Ascending aorta (tissue), 2 donors: ENCODE measurements around the gene SSH2. TPM values are rescaled to one million over a fixed set of nuclear protein-coding genes. Genes with fewer than 3 reads are reported as not detected.

ENCODE experiments used
- DNase-seq, 2 donors: peaks; one replicate each; pipeline ENCODE4 v3.0.0-alpha.2; 2019; ENCODE audit warnings: low spot score in 2 of 2
- H3K27ac ChIP-seq, 2 donors: fragments of 200-600 bp; sonication (generic); one replicate each; pipeline ENCODE4 v1.5.1; 2016 to 2017; ENCODE audit warnings: mild to moderate bottlenecking in 1 of 2
- H3K27me3 ChIP-seq: fragments of 200-600 bp; sonication (generic); one replicate; pipeline ENCODE4 v1.5.1; 2017
- H3K36me3 ChIP-seq, 2 donors: fragments of 200-600 bp; sonication (generic); one replicate each; pipeline ENCODE4 v1.5.1; 2016
- H3K4me1 ChIP-seq, 2 donors: fragments of 200-600 bp; sonication (generic); one replicate each; pipeline ENCODE4 v1.5.1; 2016 to 2017; ENCODE audit warnings: mild to moderate bottlenecking in 1 of 2
- H3K4me3 ChIP-seq, 2 donors: fragments of 200-600 bp; sonication (generic); one replicate each; pipeline ENCODE4 v1.5.1; 2016 to 2017; ENCODE audit warnings: mild to moderate bottlenecking in 1 of 2
- H3K9me3 ChIP-seq, 2 donors: fragments of 200-600 bp; sonication (generic); one replicate each; pipeline ENCODE4 v1.5.1; 2016
- intact Hi-C: fragments of 100-400 bp; cut with DNase I; formaldehyde crosslinking; loops from one replicate; pipeline ENCODE4 v1.15.1; 2023
- total RNA-seq: library from RNA; depleted of rRNA; stranded (reverse); fragments of >200 nt; gene quantifications from one replicate; pipeline ENCODE4 v1.1.0, GENCODE V29; 2016
- TF ChIP-seq, protein P1 (sequence below), 3 experiments: fragments of 200-600 bp in 2 of 3; fragments of 450-650 bp in 1 of 3; sonication (generic) in 2 of 3; IDR thresholded peaks; one replicate each; pipeline ENCODE4 v1.5.1; 2016 to 2019; ENCODE audit warnings: antibody characterized with exemption in 3 of 3, mild to moderate bottlenecking in 1 of 3, moderate library complexity in 1 of 3

SSH2 gene
- total RNA-seq, 1 donor from 2014 or later = 7.9 TPM

GRCh38 chr17:29610395-29610794 is 319.6 kb downstream of the SSH2 start:
- Histone ChIP-seq H3K36me3 (no peaks in the 10 kb centered on the region), H3K27ac (no peak overlapping the region), H3K9me3 (no peaks in the 10 kb centered on the region)

GRCh38 chr17:29608986-29609385 is 321.0 kb downstream of the SSH2 start:
- TF ChIP-seq, protein P1, sequence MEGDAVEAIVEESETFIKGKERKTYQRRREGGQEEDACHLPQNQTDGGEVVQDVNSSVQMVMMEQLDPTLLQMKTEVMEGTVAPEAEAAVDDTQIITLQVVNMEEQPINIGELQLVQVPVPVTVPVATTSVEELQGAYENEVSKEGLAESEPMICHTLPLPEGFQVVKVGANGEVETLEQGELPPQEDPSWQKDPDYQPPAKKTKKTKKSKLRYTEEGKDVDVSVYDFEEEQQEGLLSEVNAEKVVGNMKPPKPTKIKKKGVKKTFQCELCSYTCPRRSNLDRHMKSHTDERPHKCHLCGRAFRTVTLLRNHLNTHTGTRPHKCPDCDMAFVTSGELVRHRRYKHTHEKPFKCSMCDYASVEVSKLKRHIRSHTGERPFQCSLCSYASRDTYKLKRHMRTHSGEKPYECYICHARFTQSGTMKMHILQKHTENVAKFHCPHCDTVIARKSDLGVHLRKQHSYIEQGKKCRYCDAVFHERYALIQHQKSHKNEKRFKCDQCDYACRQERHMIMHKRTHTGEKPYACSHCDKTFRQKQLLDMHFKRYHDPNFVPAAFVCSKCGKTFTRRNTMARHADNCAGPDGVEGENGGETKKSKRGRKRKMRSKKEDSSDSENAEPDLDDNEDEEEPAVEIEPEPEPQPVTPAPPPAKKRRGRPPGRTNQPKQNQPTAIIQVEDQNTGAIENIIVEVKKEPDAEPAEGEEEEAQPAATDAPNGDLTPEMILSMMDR (IDR thresholded peaks at IDR 0.05) = no peak
- Histone ChIP-seq H3K9me3 (no peaks in the 10 kb centered on the region), H3K27ac (no peak overlapping the region), H3K4me1 (peaks cover 3 to 9% of the 10 kb centered on the region in 2 donors), H3K27me3 (no peaks in the 10 kb centered on the region), H3K36me3 (no peaks in the 10 kb centered on the region), H3K4me3 (no peak overlapping the region)
- DNase-seq = no peak
- intact Hi-C loops = no loop called here

More at GRCh38 chr17:29610395-29610794, 319.6 kb downstream of the SSH2 start:
- no peak for DNase-seq
- H3K27me3 ChIP-seq = no peaks in the 10 kb centered on the region
- H3K4me1 ChIP-seq = peaks cover 3 to 13% of the 10 kb centered on the region in 2 donors
- TF ChIP-seq, protein P1 (IDR thresholded peaks at IDR 0.05) = no peak
- intact Hi-C loops = no loop called here
- H3K4me3 ChIP-seq = no peak overlapping the region

- no peaks in the 10 kb centered on the region for H3K4me1 ChIP-seq
- H3K36me3 ChIP-seq = no peaks in the 10 kb centered on the region
- no peak for DNase-seq
- intact Hi-C loops = no loop called here
- no peaks in the 10 kb centered on the region for H3K9me3 ChIP-seq
- no peaks in the 10 kb centered on the region for H3K27me3 ChIP-seq
- H3K4me3 ChIP-seq = no peak overlapping the region
- TF ChIP-seq, protein P1 (IDR thresholded peaks at IDR 0.05) = no peak
- no peak overlapping the region for H3K27ac ChIP-seq
Observed at GRCh38 chr17:29607557-29608195, 322.4 kb downstream of the SSH2 start.

DNA sequence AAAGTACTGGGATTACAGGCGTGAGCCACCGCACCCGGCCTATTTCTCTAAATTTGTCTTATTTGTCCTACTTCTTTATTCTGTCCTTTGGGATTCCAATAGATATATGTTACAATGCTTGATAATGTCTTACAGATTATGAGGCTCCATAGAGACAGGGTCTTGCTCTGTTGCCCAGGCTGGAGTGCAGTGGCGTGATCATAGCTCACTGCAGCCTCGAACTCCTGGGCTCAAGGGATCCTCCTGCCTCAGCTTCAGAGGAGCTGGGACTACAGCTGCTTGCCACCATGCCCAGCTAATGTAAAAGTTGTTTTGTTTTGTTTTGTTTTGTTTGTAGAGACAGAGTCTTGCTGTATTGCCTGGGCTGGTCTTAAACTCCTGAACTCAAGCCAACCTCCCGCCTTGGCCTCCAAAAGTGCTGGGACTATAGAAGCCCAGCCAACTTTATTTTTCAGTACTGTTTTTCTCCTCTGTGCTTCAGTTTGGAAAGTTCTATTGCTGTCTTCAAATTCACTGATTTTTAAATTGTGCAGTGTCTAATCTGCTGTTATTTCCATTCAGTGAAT is 326.8 kb downstream of the SSH2 start:
- no peak overlapping the region for H3K27ac ChIP-seq
- no peak for DNase-seq
- TF ChIP-seq, protein P1 (IDR thresholded peaks at IDR 0.05) = no peak
- H3K27me3 ChIP-seq = no peaks in the 10 kb centered on the region
- H3K36me3 ChIP-seq = no peaks in the 10 kb centered on the region
- H3K4me1 ChIP-seq = no peaks in the 10 kb centered on the region
- H3K9me3 ChIP-seq = no peaks in the 10 kb centered on the region
- no peak overlapping the region for H3K4me3 ChIP-seq
- intact Hi-C loops = no loop called here

DNA sequence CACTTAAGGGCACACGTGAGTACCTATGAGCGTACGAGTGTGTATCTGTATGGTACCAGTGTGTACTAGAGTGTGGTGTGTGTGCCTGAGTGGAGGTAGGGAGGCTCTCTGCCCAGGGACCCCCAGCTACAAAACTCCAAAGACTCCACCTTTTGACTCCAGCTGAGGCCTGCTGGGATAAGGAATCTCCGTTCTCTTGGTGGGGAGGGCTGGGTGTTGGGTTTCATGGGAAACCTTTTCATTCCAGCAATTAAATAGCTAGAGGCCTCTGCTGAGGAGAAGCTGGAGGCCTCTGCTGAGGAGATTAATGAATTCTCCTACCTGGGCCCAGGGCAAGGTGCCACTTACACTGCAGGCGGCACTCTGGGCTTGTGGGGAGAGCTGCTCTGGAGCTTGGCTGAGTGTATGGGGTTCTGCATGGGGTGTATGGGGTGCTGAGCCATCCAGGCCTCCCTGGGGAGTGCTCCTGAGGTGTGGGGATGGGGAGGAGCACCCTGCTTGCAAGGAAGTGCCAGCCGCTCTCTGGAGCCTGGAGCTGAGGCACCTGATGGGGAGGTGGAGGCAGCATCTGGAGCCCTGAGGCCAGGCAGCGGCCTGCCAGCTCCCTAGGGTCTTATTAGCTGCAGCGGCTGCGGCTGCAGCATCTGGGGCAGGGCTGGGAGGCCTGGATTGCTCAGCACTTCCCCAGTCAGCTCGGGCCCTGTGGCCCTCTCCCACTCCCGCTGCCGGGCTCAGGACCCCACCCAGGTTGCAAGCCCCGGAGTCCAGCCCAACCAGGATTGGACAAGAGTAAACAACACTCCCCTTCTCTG is 332.5 kb downstream of the SSH2 start:
- intact Hi-C loops = no loop called here
- H3K36me3 ChIP-seq = no peaks in the 10 kb centered on the region
- H3K4me3 ChIP-seq = no peak overlapping the region
- TF ChIP-seq, protein P1 (IDR thresholded peaks at IDR 0.05) = no peak
- H3K4me1 ChIP-seq = peaks cover 5 to 8% of the 10 kb centered on the region in 2 donors
- DNase-seq = no peak
- no peaks in the 10 kb centered on the region for H3K27me3 ChIP-seq
- H3K27ac ChIP-seq = no peak overlapping the region
- no peaks in the 10 kb centered on the region for H3K9me3 ChIP-seq
